IPS DF 6.9 (cell line): ENCODE results near the gene CDK7.

ENCODE experiments used
- DNase-seq: peaks from one replicate; pipeline ENCODE4 v3.0.0-alpha.2; 2013; ENCODE audit warnings: low read depth, low spot score
- H3K27ac ChIP-seq: one replicate; pipeline ENCODE4 v1.5.1; 2013; ENCODE audit warnings: low read length, control low read depth
- H3K27me3 ChIP-seq: 2 replicates; pipeline ENCODE4 v1.6.1; 2013; ENCODE audit warnings: mild to moderate bottlenecking, low read length; ENCODE audit not compliant: control insufficient read depth, insufficient read depth
- H3K36me3 ChIP-seq: 2 replicates; pipeline ENCODE4 v1.6.1; 2013; ENCODE audit warnings: low read length; ENCODE audit not compliant: control insufficient read depth, insufficient read depth
- H3K4me1 ChIP-seq: 2 replicates; pipeline ENCODE4 v1.6.1; 2013; ENCODE audit warnings: low read length; ENCODE audit not compliant: control insufficient read depth, insufficient read depth
- H3K4me3 ChIP-seq: 2 replicates; pipeline ENCODE4 v1.5.1; 2013; ENCODE audit warnings: mild to moderate bottlenecking, low read length
- H3K9me3 ChIP-seq: 2 replicates; pipeline ENCODE4 v1.6.1; 2013; ENCODE audit warnings: low read length, inconsistent platforms; ENCODE audit not compliant: control insufficient read depth, insufficient read depth
- WGBS: extraction: QIAGEN DNeasy Blood & Tissue Kit; methylation state at CpG from one replicate; pipeline ENCODE4 v1.1.7; 2013; ENCODE audit warnings: mixed read lengths, missing lambda C conversion rate; ENCODE audit not compliant: insufficient read length, insufficient coverage; 5-methylcytosine and 5-hydroxymethylcytosine counted together

The CDK7 gene

DNA sequence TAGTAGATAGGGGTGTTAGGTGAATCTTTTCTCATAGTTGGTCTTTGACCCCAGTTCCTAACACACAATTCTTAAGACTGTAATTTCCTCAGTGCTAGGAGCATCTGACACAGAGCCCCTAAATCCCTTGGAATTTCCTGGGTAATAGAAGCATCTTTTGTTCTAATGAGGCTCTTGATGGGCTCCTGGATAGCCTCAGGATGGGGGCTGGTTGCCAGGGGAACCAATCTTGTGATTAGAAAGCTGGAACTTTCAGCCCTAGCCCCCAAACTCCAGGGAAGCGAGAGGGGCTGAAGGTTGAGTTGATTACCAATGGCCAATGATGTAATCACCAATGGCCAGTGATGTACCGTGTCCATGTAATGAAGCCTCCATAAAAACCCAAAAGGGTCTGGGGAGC is 53.4 kb downstream of the CDK7 start:
- no peak for DNase-seq
- 0 out of 2 replicates have a peak, but pooled peaks cover 2% of the 10 kb centered on the region for H3K4me1 ChIP-seq
- no peak overlapping the region for H3K27ac ChIP-seq
- H3K4me3 ChIP-seq = no peak overlapping the region
- H3K36me3 ChIP-seq = no peaks in the 10 kb centered on the region
- no CpG with 5 or more reads among the region's 2 CpGs for WGBS
- H3K27me3 ChIP-seq = no peaks in the 10 kb centered on the region
- H3K9me3 ChIP-seq = no peaks in the 10 kb centered on the region

DNA sequence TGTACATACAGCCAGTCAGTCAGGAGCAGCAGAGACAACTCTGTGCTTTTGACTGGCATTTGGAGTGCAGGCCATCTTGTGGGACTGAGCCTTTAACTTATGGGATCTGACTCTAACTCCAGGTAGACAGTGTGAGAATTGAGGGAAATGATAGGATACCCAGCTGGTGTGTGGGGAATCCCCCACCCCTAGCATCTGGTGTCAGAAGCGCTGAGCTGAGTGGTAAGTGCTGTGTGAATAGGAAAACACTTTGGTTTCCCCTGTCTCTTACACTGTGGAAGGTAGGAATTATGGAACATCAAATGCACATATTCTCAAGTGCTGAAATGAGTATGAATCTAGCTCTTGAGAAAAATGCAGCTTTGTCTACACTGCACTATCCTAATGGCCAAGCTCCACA is 54.0 kb downstream of the CDK7 start:
- Histone ChIP-seq H3K4me3 (no peak overlapping the region), H3K27me3 (no peaks in the 10 kb centered on the region), H3K27ac (no peak overlapping the region), H3K4me1 (0 out of 2 replicates have a peak, but pooled peaks cover 2% of the 10 kb centered on the region), H3K36me3 (no peaks in the 10 kb centered on the region), H3K9me3 (no peaks in the 10 kb centered on the region)
- DNase-seq = no peak
- WGBS = no CpG with 5 or more reads among the region's 1 CpG

DNA sequence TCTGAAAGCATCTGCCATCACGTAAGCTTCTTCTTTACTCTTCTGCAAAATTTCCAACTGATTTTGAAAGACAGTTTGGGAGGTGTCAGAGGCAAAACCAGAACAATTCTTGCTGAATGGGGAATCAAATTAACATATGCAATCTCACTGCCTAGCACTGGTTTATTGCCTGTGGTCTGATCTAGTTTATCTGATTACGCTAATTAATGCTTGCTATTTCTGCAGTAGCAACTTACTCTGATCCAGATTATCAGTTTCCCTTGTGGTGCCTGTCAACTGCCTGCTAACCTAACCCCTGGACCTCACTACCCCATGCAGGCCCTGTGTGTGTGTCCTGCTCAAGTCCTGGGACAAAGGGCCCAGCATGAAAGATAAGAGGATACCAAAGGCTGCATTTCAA is 57.6 kb downstream of the CDK7 start:
- H3K27me3 ChIP-seq = no peaks in the 10 kb centered on the region
- DNase-seq = no peak

DNA sequence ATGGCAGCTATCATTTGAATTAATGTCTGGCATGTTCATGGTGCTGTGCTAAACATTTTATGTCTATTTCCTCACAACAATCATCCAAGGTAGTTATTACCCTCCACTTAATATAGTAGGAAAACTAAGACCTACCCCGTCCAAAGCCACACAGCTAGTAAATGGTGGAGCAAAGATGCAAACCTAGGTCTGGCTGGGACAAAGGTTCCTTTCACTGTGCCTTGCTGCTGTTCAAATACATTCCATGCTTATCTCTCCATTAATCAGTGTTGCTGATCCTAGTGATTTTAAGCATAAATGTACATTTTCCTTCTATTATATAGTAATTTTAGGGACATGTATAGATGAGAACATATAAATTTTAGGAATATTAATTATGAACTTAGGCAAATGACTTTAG is 59.2 kb downstream of the CDK7 start:
- no peak overlapping the region for H3K27ac ChIP-seq
- H3K4me3 ChIP-seq = no peak overlapping the region
- H3K27me3 ChIP-seq = no peaks in the 10 kb centered on the region
- H3K36me3 ChIP-seq = no peaks in the 10 kb centered on the region
- WGBS = no CpG with 5 or more reads among the region's 1 CpG
- DNase-seq = no peak
- H3K4me1 ChIP-seq = 0 out of 2 replicates have a peak, but pooled peaks cover 2% of the 10 kb centered on the region
- no peaks in the 10 kb centered on the region for H3K9me3 ChIP-seq

More for the DNA sequence above, 57.6 kb downstream of the CDK7 start:
- Histone ChIP-seq H3K4me3 (no peak overlapping the region), H3K9me3 (no peaks in the 10 kb centered on the region), H3K27ac (no peak overlapping the region), H3K4me1 (0 out of 2 replicates have a peak, but pooled peaks cover 2% of the 10 kb centered on the region), H3K36me3 (no peaks in the 10 kb centered on the region)
- WGBS = no CpG with 5 or more reads among the region's 2 CpGs

DNA sequence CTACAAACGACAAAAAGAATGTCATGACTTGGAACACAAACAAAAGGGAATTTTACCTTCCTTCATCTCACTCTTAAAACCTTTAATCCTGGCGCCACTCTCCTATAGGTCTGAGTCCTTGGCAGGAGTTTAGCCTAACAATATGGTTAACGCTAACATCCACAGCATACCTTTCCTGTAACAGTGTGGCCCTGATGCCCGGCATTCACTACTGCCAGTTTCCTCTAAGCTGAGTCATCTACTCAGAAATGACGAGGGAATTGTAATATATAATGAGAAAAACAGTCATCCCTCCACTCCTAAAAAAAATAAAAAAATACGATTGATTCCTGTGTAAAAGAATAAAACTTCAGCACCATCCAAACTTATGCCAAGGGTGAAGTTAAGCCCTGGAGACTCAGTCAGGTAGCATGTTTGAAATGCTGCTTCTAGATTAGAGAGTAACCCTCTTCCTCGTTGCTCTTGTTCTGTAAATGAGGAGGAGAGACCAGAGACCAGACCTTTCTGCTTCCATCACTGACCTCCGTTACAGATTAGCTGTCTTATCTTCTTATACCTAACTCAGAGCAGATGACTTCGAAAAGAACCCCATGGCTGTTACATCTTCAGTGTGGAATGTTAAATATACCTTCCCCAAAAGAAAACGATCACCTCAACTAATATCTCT is 60.5 kb downstream of the CDK7 start:
- no peak overlapping the region for H3K27ac ChIP-seq
- H3K27me3 ChIP-seq = no peaks in the 10 kb centered on the region
- DNase-seq = no peak
- H3K9me3 ChIP-seq = no peaks in the 10 kb centered on the region
- no peaks in the 10 kb centered on the region for H3K36me3 ChIP-seq
- H3K4me1 ChIP-seq = 0 out of 2 replicates have a peak, but pooled peaks cover 2% of the 10 kb centered on the region
- no CpG with 5 or more reads among the region's 10 CpGs for WGBS
- no peak overlapping the region for H3K4me3 ChIP-seq

DNA sequence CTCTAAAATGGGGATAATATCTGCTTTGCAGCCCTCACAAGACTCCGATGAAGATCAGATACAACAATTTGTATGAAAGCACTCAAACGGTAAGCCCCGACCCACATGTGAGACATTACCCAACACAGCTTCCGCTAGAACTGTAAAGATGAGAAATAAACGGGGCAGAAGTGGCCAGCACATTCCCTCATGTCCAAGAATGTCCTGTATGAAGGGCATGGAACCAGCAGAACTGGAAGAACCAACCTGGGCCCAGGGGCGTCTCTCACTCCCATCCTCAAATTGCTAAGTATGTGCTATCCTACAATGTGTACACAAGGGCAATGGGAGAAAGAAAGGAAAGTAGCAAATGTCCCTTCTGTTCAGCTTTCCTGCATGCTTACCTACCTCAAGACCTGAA is 64.9 kb downstream of the CDK7 start:
- no peak overlapping the region for H3K4me3 ChIP-seq
- WGBS = no CpG with 5 or more reads among the region's 6 CpGs

DNA sequence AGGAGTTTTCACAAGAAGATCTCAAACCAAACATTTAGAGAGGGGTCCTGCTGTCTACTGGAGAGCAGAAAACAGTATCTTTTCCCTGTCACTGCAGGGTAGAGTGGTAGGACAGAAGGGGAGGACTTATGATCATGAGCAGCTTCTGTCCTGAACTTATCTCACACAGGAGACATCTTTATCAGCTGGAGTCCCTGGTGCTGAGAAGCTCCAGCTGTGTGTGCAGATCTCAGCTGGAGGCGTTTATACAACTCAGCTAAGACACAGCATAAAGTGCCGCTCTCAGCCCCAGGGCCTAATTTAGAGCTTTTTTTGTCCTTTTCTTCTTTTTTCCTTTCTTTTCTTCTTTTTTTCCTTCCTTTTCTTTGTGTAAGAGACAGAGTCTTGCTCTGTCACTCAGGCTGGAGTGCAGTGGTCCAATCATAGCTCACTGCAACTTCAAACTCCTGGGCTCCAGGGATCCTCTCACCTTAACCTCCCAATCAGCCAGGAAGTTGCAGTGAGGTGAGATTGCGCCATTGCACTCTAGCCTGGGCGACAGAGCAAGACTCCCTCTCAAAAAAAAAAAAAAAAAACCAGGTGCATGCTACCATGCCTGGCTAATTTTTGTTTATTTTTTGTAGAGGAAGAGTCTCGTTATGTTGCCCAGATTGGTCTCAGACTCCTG is 66.0 kb downstream of the CDK7 start:
- Histone ChIP-seq H3K36me3 (no peaks in the 10 kb centered on the region), H3K27ac (no peak overlapping the region), H3K4me3 (no peak overlapping the region), H3K4me1 (no peaks in the 10 kb centered on the region), H3K9me3 (no peaks in the 10 kb centered on the region), H3K27me3 (no peaks in the 10 kb centered on the region)
- no CpG with 5 or more reads among the region's 5 CpGs for WGBS
- DNase-seq = no peak

More for the DNA sequence above, 64.9 kb downstream of the CDK7 start:
- no peaks in the 10 kb centered on the region for H3K4me1 ChIP-seq
- no peaks in the 10 kb centered on the region for H3K9me3 ChIP-seq
- H3K36me3 ChIP-seq = no peaks in the 10 kb centered on the region
- no peak overlapping the region for H3K27ac ChIP-seq
- no peaks in the 10 kb centered on the region for H3K27me3 ChIP-seq
- no peak for DNase-seq

DNA sequence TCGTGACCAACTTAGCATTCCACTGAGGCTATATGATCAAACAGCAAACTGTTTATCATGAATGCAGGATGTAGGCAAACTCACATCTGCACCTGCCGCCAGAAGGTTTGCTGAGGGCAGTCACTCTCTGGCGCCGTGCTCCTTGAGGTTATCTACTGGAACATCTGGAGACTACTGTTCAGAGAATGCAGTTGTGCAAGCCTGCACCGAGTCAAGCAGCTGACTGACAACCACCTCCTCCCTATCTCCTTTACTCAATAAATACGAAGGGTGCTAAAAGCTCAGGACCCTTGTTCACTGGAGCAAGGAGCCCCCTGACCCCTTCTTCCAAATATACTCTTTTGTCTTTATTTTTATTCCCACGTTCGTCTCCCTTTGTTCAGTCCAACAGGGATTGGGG is 70.8 kb downstream of the CDK7 start:
- Histone ChIP-seq H3K27ac (no peak overlapping the region), H3K9me3 (no peaks in the 10 kb centered on the region), H3K4me1 (no peaks in the 10 kb centered on the region), H3K4me3 (no peak overlapping the region), H3K36me3 (no peaks in the 10 kb centered on the region), H3K27me3 (no peaks in the 10 kb centered on the region)
- no peak for DNase-seq
- whole genome bisulfite sequencing = no CpG with 5 or more reads among the region's 8 CpGs

DNA sequence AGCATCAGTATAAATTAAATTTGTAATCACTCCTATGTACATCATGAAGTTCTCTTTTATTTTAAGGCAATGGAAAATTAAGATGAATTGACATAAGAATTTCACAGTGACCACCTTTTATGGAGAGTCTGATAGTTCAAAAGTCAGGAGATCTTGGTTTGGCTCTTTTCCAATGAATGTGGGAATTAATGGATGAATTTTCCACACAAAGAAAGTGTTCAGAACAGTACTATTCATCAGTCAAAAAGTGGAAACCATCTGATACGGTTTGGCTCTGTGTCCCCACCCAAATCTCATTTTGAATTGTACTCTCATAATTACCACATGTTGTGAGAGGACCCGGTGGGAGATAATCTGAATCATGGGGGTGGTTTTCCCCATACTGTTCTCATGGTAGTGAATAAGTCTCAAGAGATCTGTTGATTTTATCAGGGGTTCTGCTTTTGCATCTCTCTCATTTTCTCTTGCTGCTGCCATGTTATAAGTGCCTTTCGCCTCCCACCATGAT is 73.4 kb downstream of the CDK7 start:
- Histone ChIP-seq H3K4me1 (no peaks in the 10 kb centered on the region), H3K27ac (no peak overlapping the region), H3K36me3 (no peaks in the 10 kb centered on the region), H3K9me3 (no peaks in the 10 kb centered on the region), H3K27me3 (no peaks in the 10 kb centered on the region), H3K4me3 (no peak overlapping the region)
- no peak for DNase-seq
- no CpG with 5 or more reads among the region's 3 CpGs for WGBS

DNA sequence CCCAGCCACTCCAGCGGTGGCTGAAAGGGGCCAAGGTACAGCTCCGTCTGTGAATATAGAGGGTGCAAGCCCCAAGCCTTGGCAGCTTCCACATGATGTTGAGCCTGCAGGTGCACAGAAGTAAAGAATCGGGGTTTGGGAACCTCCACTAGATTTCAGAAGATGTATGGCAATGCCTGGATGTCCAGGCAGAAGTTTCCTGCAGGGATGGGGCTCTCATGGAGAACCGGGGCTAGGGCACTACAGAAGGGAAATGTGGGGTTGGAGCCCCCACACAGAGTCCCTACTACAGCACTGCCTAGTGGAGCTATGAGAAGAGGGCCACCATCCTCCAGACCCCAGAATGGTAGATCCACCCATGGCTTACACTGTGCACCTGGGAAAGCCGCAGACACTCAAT is 74.7 kb downstream of the CDK7 start:
- WGBS = no CpG with 5 or more reads among the region's 5 CpGs
- Histone ChIP-seq H3K27ac (no peak overlapping the region), H3K9me3 (no peaks in the 10 kb centered on the region), H3K4me3 (no peak overlapping the region), H3K36me3 (no peaks in the 10 kb centered on the region), H3K4me1 (no peaks in the 10 kb centered on the region), H3K27me3 (no peaks in the 10 kb centered on the region)
- DNase-seq = no peak
